LNCaP clone FGC (cell line): ENCODE data around the gene LYRM4.

Source experiments
- DNase-seq: peaks from one replicate; pipeline ENCODE4 v3.0.0-alpha.2; 2011; ENCODE audit warnings: low read depth
- H3K4me3 ChIP-seq: 2 replicates; pipeline ENCODE4 v1.5.1; 2011; ENCODE audit warnings: mild to moderate bottlenecking, low read depth, low read length, control low read depth
- TF ChIP-seq, protein P1 (sequence below): IDR thresholded peaks from 2 replicates; pipeline ENCODE4 v1.5.1; 2012; ENCODE audit warnings: mild to moderate bottlenecking; ENCODE audit not compliant: control insufficient read depth, insufficient read depth; ENCODE audit errors: extremely low read depth

The LYRM4 gene

GRCh38 chr6:5109436-5109835 lies 151.3 kb downstream of the LYRM4 start:
- DNase-seq: no peak
- TF ChIP-seq, protein P1, sequence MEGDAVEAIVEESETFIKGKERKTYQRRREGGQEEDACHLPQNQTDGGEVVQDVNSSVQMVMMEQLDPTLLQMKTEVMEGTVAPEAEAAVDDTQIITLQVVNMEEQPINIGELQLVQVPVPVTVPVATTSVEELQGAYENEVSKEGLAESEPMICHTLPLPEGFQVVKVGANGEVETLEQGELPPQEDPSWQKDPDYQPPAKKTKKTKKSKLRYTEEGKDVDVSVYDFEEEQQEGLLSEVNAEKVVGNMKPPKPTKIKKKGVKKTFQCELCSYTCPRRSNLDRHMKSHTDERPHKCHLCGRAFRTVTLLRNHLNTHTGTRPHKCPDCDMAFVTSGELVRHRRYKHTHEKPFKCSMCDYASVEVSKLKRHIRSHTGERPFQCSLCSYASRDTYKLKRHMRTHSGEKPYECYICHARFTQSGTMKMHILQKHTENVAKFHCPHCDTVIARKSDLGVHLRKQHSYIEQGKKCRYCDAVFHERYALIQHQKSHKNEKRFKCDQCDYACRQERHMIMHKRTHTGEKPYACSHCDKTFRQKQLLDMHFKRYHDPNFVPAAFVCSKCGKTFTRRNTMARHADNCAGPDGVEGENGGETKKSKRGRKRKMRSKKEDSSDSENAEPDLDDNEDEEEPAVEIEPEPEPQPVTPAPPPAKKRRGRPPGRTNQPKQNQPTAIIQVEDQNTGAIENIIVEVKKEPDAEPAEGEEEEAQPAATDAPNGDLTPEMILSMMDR: no peak
- H3K4me3 ChIP-seq: no peak overlapping the region

- TF ChIP-seq, protein P1: no peak
- DNase-seq: no peak
- H3K4me3 ChIP-seq: no peak overlapping the region
These were observed 152.1 kb downstream of the LYRM4 start for GRCh38 chr6:5108536-5109150.

- no peak overlapping the region for H3K4me3 ChIP-seq
- TF ChIP-seq, protein P1: no peak
- DNase-seq: peak; percentile 75
These were observed 152.7 kb downstream of the LYRM4 start for GRCh38 chr6:5108068-5108467.

DNA sequence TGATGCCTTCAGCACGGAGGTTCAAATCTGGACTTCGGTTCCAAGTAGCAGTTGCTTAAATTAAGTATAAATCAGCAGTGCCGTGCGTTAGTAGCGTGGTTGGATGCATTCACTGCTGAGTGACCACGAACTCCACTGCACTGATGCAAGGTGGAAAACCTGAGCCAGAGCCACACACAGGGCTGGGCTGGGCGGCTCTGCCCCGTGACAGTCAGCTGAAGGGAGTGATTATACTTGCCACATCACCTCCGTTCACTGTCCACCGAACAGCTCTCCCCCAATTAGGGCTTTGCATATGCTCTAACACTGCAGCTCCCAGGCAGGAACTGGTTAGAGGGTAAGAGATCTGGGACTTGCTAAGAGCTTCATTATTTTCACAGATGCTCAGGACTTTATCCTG lies 153.4 kb downstream of the LYRM4 start:
- TF ChIP-seq, protein P1: no peak
- H3K4me3 ChIP-seq: no peak overlapping the region
- DNase-seq: no peak

GRCh38 chr6:5105146-5105545 lies 155.6 kb downstream of the LYRM4 start:
- TF ChIP-seq, protein P1: no peak
- H3K4me3 ChIP-seq: no peak overlapping the region
- no peak for DNase-seq

DNA sequence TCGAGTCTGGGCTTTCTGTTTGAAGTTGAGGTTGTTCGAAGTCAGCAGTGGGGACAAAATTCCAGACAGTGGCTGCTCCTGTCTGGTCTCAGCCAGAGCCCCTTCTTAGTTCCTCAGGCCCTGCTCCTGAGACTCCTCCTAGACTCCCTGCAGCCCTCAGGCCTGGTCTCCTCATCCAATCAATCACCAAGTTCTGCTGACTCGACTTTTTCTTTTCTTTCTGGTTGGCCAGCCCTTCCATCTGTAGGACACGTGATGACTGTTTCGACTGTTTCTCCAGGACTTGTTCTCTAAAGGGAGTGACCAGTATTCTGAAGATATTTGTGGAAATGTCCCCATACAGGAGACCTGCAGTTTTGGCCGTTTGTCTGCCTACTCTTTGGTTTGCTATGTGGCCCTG lies 156.1 kb downstream of the LYRM4 start:
- no peak for DNase-seq
- no peak overlapping the region for H3K4me3 ChIP-seq
- TF ChIP-seq, protein P1: no peak

- no peak overlapping the region for H3K4me3 ChIP-seq
- TF ChIP-seq, protein P1: no peak
These were observed 157.5 kb downstream of the LYRM4 start for GRCh38 chr6:5103250-5103649.

More at GRCh38 chr6:5103250-5103649, 157.5 kb downstream of the LYRM4 start:
- DNase-seq: no peak
